Measurements from ENCODE around the gene DDN.

DDN gene

GRCh38 chr12:48978741-48979601 lies 20.2 kb downstream of the DDN start:
- TF ChIP-seq CTCF (IDR thresholded peaks at IDR 0.05; ENCODE audit: low read depth, low read length, missing control alignments): no peak
- no peak overlapping the region for H3K4me3 ChIP-seq (ENCODE audit: low read depth, low read length)
- no peak for DNase-seq (ENCODE audit: low read depth)
- in situ Hi-C loops (cut with HindIII; ENCODE audit: low sequenced_read_pairs): no loop called here

GRCh38 chr12:48978291-48978740 lies 20.9 kb downstream of the DDN start, which contains the start of gene WNT1:
WNT1 (plus strand) TSS chr12:48978322; CDS start chr12:48978651, 329 bp downstream.
- DNase-seq (ENCODE audit: low read depth): no peak
- no peak within 1 kb of the TSS for H3K4me3 ChIP-seq (ENCODE audit: low read depth, low read length)
- in situ Hi-C loops (cut with HindIII; ENCODE audit: low sequenced_read_pairs): no loop called here
- no peak for TF ChIP-seq CTCF (IDR thresholded peaks at IDR 0.05; ENCODE audit: low read depth, low read length, missing control alignments)

- peak; percentile 71 for TF ChIP-seq CTCF (IDR thresholded peaks at IDR 0.05; ENCODE audit: low read depth, low read length, missing control alignments)
- H3K4me3 ChIP-seq (ENCODE audit: low read depth, low read length): no peak overlapping the region
- DNase-seq (ENCODE audit: low read depth): no peak
- in situ Hi-C loops (cut with HindIII; ENCODE audit: low sequenced_read_pairs): no loop called here
Observed at GRCh38 chr12:48977290-48978281, 21.6 kb downstream of the DDN start.

- TF ChIP-seq CTCF (IDR thresholded peaks at IDR 0.05; ENCODE audit: low read depth, low read length, missing control alignments): peak; percentile 52
- in situ Hi-C loops (cut with HindIII; ENCODE audit: low sequenced_read_pairs): no loop called here
- no peak overlapping the region for H3K4me3 ChIP-seq (ENCODE audit: low read depth, low read length)
- no peak for DNase-seq (ENCODE audit: low read depth)
Observed at GRCh38 chr12:48973941-48974673, 25.1 kb downstream of the DDN start.

- no peak overlapping the region for H3K4me3 ChIP-seq (ENCODE audit: low read depth, low read length)
- in situ Hi-C loops (cut with HindIII; ENCODE audit: low sequenced_read_pairs): no loop called here
- no peak for DNase-seq (ENCODE audit: low read depth)
- TF ChIP-seq CTCF (IDR thresholded peaks at IDR 0.05; ENCODE audit: low read depth, low read length, missing control alignments): no peak
Observed at GRCh38 chr12:48973531-48973930, 25.6 kb downstream of the DDN start.
